ENCODE measurements around the gene AMBRA1.

AMBRA1 gene

DNA sequence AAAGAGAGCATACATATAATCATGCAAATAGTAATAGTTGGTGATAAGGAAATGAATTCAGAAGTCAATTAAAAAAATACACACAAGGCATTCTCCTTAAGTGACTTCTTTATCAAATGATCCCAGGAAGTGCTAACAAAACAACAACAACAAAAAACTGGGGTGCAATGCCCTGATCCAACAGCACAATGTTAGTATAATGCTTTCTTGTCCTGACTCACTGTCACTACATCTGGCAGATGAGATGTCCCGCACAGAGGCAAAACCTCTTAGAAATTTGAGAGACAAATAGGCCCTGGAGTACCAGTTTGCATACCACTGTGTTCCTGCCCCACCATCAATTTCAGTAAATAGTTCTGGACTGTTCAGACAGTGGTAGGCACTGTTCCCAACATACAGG is 11.0 kb upstream of the AMBRA1 start:
- Histone ChIP-seq H3K79me2 (ENCODE audit: insufficient read depth, low read length) (no peaks in the 10 kb centered on the region), H2AFZ (ENCODE audit: low read depth, low read length, severe bottlenecking) (no peak overlapping the region), H3K9ac (ENCODE audit: low read length) (no peak overlapping the region), H3K4me2 (ENCODE audit: low read depth, low read length, poor library complexity, severe bottlenecking) (no peak overlapping the region), H3K36me3 (ENCODE audit: low read length) (no peaks in the 10 kb centered on the region), H3K9me2 (replicated peaks; ENCODE audit: insufficient read depth, low read length) (no peaks in the 10 kb centered on the region), H4K20me1 (ENCODE audit: low read depth, low read length) (no peaks in the 10 kb centered on the region), H3K27me3 (ENCODE audit: low read length) (no peaks in the 10 kb centered on the region), H3K4me3 (ENCODE audit: insufficient read depth, low read length, poor library complexity, severe bottlenecking) (no peak overlapping the region), H3F3A (ENCODE audit: insufficient read depth) (no peaks in the 10 kb centered on the region), H3K9me3 (ENCODE audit: insufficient read depth, low read length) (no peaks in the 10 kb centered on the region), H3K27ac (ENCODE audit: low read depth, low read length) (no peak overlapping the region)
- TF ChIP-seq EZH2phosphoT487 (conservative IDR thresholded peaks at IDR 0.05; ENCODE audit: low read length) = no peak
- TF ChIP-seq, protein P1, sequence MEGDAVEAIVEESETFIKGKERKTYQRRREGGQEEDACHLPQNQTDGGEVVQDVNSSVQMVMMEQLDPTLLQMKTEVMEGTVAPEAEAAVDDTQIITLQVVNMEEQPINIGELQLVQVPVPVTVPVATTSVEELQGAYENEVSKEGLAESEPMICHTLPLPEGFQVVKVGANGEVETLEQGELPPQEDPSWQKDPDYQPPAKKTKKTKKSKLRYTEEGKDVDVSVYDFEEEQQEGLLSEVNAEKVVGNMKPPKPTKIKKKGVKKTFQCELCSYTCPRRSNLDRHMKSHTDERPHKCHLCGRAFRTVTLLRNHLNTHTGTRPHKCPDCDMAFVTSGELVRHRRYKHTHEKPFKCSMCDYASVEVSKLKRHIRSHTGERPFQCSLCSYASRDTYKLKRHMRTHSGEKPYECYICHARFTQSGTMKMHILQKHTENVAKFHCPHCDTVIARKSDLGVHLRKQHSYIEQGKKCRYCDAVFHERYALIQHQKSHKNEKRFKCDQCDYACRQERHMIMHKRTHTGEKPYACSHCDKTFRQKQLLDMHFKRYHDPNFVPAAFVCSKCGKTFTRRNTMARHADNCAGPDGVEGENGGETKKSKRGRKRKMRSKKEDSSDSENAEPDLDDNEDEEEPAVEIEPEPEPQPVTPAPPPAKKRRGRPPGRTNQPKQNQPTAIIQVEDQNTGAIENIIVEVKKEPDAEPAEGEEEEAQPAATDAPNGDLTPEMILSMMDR (IDR thresholded peaks at IDR 0.05; ENCODE audit: insufficient read depth, low read length, poor library complexity, severe bottlenecking) = no peak

DNA sequence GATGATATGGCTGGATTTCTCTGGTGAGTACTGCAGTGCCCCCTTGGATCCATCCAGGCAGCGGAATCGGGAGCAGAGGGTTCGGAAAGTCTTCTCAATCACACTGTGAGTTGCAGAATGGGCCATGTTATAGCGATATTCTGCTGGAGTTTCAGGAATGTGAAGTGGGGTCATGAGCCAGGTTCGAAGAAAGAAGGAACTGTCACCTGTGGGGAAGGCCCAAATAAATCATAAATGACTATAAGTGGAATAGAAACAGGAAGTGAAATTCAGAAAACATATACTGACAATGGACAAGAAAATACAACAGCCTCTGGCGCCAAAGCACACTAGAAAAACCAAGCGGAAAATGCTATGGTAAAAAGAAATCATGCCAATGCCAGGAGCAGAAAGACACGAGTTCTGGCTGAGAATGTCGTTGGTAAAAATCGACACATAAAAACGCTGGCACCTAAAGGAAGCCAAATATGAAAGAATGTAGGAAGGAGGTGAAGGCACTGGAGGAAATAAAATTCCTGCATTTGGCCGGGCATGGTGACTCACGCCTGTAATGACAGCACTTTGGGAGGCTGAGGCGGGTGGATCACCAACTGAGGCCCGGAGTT is 10.0 kb upstream of the AMBRA1 start:
- no peaks in the 10 kb centered on the region for H4K20me1 ChIP-seq (ENCODE audit: low read depth, low read length)
- H3F3A ChIP-seq (ENCODE audit: insufficient read depth) = no peaks in the 10 kb centered on the region
- H3K27me3 ChIP-seq (ENCODE audit: low read length) = no peaks in the 10 kb centered on the region
- H3K9ac ChIP-seq (ENCODE audit: low read length) = no peak overlapping the region
- no peaks in the 10 kb centered on the region for H3K9me3 ChIP-seq (ENCODE audit: insufficient read depth, low read length)
- no peak for TF ChIP-seq EZH2phosphoT487 (conservative IDR thresholded peaks at IDR 0.05; ENCODE audit: low read length)
- TF ChIP-seq, protein P1 (IDR thresholded peaks at IDR 0.05; ENCODE audit: insufficient read depth, low read length, poor library complexity, severe bottlenecking) = no peak
- no peak overlapping the region for H3K4me2 ChIP-seq (ENCODE audit: low read depth, low read length, poor library complexity, severe bottlenecking)
- H3K36me3 ChIP-seq (ENCODE audit: low read length) = no peaks in the 10 kb centered on the region
- H3K27ac ChIP-seq (ENCODE audit: low read depth, low read length) = no peak overlapping the region
- no peak overlapping the region for H3K4me3 ChIP-seq (ENCODE audit: insufficient read depth, low read length, poor library complexity, severe bottlenecking)
- H3K9me2 ChIP-seq (replicated peaks; ENCODE audit: insufficient read depth, low read length) = no peaks in the 10 kb centered on the region
- H3K79me2 ChIP-seq (ENCODE audit: insufficient read depth, low read length) = no peaks in the 10 kb centered on the region
- no peak overlapping the region for H2AFZ ChIP-seq (ENCODE audit: low read depth, low read length, severe bottlenecking)

DNA sequence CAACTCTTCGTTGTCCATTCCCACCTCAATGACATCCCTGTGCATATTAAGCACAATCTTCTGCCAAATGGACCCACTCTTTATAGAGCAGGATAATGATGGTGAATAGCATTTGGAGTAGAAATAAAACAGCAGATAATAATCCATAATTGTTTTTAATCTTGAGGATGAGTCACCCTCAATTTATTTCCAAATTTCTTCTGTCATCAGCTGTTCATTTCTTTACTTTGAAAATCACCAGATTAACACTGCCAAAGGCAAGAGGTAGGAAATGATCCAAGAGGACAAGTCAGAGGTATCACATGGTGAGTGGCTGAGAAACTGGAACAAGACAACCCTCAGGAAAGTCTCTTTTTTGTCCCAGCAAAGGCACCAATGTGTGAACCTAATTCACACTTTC is 7.3 kb upstream of the AMBRA1 start:
- Histone ChIP-seq H4K20me1 (ENCODE audit: low read depth, low read length) (no peaks in the 10 kb centered on the region), H3F3A (ENCODE audit: insufficient read depth) (no peaks in the 10 kb centered on the region), H3K27ac (ENCODE audit: low read depth, low read length) (no peak overlapping the region), H3K4me3 (ENCODE audit: insufficient read depth, low read length, poor library complexity, severe bottlenecking) (no peak overlapping the region), H3K27me3 (ENCODE audit: low read length) (no peaks in the 10 kb centered on the region), H3K4me2 (ENCODE audit: low read depth, low read length, poor library complexity, severe bottlenecking) (no peak overlapping the region), H3K36me3 (ENCODE audit: low read length) (no peaks in the 10 kb centered on the region), H3K9me2 (replicated peaks; ENCODE audit: insufficient read depth, low read length) (no peaks in the 10 kb centered on the region), H3K9me3 (ENCODE audit: insufficient read depth, low read length) (no peaks in the 10 kb centered on the region), H3K9ac (ENCODE audit: low read length) (no peak overlapping the region), H3K79me2 (ENCODE audit: insufficient read depth, low read length) (no peaks in the 10 kb centered on the region), H2AFZ (ENCODE audit: low read depth, low read length, severe bottlenecking) (no peak overlapping the region)
- TF ChIP-seq EZH2phosphoT487 (conservative IDR thresholded peaks at IDR 0.05; ENCODE audit: low read length) = no peak
- TF ChIP-seq, protein P1 (IDR thresholded peaks at IDR 0.05; ENCODE audit: insufficient read depth, low read length, poor library complexity, severe bottlenecking) = no peak
